Mammary epithelial cell (primary cell): Measurements from ENCODE around the gene FOXK2.

Experiments
- EZH2 ChIP-seq: IDR thresholded peaks from 2 replicates; pipeline ENCODE4 v1.6.1; 2012; ENCODE audit warnings: low read length, inconsistent platforms, borderline replicate concordance
- TF ChIP-seq, protein P1 (sequence below), 2 donors: IDR thresholded peaks in 1 of 2; conservative IDR thresholded peaks in 1 of 2; 2 replicates each; pipeline ENCODE4 v1.5.1; 2011 to 2012; ENCODE audit warnings: inconsistent platforms in 2 of 2, low read length in 2 of 2, mild to moderate bottlenecking in 2 of 2, control low read depth in 1 of 2, low read depth in 1 of 2; ENCODE audit not compliant: insufficient read depth in 1 of 2; ENCODE audit errors: extremely low read depth in 1 of 2

DNA sequence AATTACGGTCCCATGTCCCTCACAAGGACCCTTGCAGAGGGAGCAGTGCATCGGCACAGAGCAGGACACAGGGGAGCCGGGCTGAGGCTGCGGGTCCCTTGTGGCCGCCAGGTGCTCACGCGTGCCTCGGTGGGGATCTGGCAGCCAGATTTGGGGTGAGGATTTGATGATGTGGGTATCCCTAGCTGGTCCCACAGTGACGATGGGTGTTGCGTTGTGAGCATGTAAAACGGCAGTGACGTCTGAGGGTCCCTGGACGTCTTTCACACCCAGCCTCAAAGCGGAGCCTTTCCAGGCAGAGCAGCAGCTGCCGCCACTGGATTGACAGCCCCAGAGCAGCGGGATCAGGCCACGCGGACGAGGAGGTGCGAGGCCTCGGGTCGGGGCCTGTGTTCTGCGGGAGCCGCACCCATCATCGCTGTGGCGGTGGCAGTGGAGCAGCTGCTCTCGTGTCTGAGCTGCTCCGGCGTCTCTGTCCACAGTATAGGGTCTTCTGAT lies 74.1 kb downstream of the FOXK2 start:
- TF ChIP-seq, protein P1, sequence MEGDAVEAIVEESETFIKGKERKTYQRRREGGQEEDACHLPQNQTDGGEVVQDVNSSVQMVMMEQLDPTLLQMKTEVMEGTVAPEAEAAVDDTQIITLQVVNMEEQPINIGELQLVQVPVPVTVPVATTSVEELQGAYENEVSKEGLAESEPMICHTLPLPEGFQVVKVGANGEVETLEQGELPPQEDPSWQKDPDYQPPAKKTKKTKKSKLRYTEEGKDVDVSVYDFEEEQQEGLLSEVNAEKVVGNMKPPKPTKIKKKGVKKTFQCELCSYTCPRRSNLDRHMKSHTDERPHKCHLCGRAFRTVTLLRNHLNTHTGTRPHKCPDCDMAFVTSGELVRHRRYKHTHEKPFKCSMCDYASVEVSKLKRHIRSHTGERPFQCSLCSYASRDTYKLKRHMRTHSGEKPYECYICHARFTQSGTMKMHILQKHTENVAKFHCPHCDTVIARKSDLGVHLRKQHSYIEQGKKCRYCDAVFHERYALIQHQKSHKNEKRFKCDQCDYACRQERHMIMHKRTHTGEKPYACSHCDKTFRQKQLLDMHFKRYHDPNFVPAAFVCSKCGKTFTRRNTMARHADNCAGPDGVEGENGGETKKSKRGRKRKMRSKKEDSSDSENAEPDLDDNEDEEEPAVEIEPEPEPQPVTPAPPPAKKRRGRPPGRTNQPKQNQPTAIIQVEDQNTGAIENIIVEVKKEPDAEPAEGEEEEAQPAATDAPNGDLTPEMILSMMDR (conservative IDR thresholded peaks at IDR 0.05 in 1 of 2, IDR thresholded peaks at IDR 0.05 in 1 of 2; ENCODE audit: extremely low read depth in 1 of 2, insufficient read depth in 1 of 2, low read depth in 1 of 2, low read length in 2 of 2): no peak
- no peak for TF ChIP-seq EZH2
